ENCODE data around the gene ABCC3.

Gene ABCC3, protein sequence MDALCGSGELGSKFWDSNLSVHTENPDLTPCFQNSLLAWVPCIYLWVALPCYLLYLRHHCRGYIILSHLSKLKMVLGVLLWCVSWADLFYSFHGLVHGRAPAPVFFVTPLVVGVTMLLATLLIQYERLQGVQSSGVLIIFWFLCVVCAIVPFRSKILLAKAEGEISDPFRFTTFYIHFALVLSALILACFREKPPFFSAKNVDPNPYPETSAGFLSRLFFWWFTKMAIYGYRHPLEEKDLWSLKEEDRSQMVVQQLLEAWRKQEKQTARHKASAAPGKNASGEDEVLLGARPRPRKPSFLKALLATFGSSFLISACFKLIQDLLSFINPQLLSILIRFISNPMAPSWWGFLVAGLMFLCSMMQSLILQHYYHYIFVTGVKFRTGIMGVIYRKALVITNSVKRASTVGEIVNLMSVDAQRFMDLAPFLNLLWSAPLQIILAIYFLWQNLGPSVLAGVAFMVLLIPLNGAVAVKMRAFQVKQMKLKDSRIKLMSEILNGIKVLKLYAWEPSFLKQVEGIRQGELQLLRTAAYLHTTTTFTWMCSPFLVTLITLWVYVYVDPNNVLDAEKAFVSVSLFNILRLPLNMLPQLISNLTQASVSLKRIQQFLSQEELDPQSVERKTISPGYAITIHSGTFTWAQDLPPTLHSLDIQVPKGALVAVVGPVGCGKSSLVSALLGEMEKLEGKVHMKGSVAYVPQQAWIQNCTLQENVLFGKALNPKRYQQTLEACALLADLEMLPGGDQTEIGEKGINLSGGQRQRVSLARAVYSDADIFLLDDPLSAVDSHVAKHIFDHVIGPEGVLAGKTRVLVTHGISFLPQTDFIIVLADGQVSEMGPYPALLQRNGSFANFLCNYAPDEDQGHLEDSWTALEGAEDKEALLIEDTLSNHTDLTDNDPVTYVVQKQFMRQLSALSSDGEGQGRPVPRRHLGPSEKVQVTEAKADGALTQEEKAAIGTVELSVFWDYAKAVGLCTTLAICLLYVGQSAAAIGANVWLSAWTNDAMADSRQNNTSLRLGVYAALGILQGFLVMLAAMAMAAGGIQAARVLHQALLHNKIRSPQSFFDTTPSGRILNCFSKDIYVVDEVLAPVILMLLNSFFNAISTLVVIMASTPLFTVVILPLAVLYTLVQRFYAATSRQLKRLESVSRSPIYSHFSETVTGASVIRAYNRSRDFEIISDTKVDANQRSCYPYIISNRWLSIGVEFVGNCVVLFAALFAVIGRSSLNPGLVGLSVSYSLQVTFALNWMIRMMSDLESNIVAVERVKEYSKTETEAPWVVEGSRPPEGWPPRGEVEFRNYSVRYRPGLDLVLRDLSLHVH (N-terminal part only)

DNA sequence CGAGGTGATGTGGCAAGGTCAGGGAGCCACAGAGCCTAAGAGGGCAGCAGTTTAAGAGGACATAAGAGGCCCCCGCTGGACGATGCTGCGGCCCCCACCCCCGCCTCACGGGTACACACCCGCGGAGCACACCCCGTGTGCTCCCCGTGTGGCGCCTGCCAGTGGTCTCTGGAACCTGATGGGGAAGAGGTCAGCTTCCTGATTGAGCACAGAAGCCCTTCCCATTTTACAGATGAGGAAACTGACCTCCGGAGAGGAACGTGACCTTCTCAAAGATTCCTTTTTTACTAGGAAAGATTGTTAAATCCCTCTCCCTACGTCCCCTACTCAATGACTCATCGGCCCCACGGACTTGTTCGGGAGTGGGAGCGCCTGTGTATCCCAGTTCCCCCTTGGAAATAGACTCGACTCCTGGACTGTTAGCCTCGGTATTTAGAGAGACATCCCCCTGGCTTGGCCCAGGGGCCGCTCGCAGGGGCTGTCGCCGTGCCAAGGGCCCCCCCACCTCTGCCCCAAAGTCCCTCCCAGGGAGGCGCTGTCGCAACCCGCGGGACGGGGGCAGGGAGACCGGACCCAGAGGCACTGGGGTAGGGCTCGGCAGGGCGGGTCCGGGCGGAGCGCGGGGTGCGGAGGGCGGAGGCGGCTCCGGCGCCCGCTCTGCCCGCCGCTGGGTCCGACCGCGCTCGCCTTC, at the start of gene ABCC3:
ABCC3 (plus strand) TSS at position 658 of the 691 bp plus-strand sequence. CDS start 56 bp downstream, outside the sequence.
- no peak within 1 kb of the TSS for H3K27ac ChIP-seq

DNA sequence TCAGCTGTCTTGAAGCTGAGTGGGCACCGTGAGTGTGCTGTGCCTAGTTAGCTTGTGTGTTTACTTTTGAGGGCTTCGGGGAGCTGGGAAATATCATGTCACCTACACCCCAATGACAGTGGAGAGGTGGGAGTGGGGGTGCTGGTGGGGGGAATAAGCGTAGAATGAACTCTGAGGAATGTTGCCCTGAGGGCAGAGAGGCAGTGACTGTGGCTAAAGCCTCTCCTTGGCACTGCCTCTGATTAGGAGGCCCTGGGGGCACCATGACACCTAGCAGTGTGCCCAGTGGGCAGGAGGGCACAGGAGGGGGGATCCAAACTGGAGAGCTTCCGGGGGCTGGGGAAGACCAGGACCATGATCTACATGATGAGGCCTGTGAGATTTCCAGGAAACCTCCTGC, 49.3 kb upstream of the ABCC3 start:
- TF ChIP-seq CTCF (IDR thresholded peaks at IDR 0.05), result no peak
- TF ChIP-seq ZFX (IDR thresholded peaks at IDR 0.05; ENCODE audit: borderline replicate concordance), result no peak
- H3K27ac ChIP-seq, result no peak overlapping the region

More for the DNA sequence above, at the start of gene ABCC3:
- no peak for TF ChIP-seq ZFX (IDR thresholded peaks at IDR 0.05; ENCODE audit: borderline replicate concordance)
- no peak for TF ChIP-seq CTCF (IDR thresholded peaks at IDR 0.05)

DNA sequence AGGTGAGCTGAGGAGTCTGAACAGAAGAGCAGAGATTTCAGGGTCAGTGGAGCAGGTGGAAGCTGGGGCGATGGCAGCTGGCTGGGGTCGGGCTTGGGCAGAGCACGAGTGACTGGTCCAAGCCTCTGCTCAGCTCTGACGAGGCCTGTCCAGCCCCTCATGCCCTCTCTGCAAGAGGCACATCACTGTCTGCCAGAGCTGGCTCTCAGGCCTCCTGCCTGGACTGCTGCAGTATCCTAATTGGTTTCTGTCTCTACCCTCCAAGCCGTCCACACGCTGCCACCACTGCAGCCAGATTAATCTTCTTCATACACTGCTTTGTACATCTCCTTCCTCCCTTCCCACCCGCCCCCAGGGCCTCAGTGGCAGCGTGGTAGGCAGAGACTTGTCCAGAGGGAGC, 48.8 kb upstream of the ABCC3 start:
- TF ChIP-seq CTCF (IDR thresholded peaks at IDR 0.05) (no peak), ZFX (IDR thresholded peaks at IDR 0.05; ENCODE audit: borderline replicate concordance) (no peak)
- no peak overlapping the region for H3K27ac ChIP-seq

GRCh38 chr17:50586421-50587247, 48.0 kb upstream of the ABCC3 start:
- H3K27ac ChIP-seq, result no peak overlapping the region
- TF ChIP-seq CTCF (IDR thresholded peaks at IDR 0.05), result no peak
- no peak for TF ChIP-seq ZFX (IDR thresholded peaks at IDR 0.05; ENCODE audit: borderline replicate concordance)

DNA sequence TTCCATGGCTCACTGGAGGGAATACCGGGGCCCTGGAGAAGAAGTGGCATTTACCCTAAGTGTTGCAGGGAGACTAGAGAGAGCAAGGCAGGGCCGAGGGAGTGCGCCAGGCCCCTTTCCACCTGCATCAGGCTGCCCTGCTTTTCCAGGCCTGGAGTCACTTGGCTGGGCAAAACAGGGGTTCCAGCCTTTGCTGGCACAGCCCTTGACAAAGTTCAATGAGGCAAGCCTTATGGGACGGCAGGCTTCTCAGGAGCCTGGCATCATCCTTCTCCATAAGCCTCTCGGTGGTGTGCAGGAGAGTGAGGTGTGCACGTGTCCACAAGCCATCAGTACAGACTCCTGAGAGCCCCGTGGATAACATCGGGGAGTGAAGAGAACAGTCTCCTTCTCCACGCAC, 47.1 kb upstream of the ABCC3 start:
- H3K27ac ChIP-seq, result no peak overlapping the region

More for the DNA sequence above, 47.1 kb upstream of the ABCC3 start:
- TF ChIP-seq CTCF (IDR thresholded peaks at IDR 0.05) (no peak), ZFX (IDR thresholded peaks at IDR 0.05; ENCODE audit: borderline replicate concordance) (no peak)

All from 22Rv1 (cell line).